SK-N-DZ (cell line): ENCODE data around the gene CCNDBP1. TPM values are rescaled to one million over a fixed set of nuclear protein-coding genes. Genes with fewer than 3 reads are reported as not detected.
"Not testable (repeated sequence)": the region's sequence is repeated elsewhere in the genome, so short reads cannot be mapped to it uniquely, and the experiment has no call there.

ENCODE experiments used
- DNase-seq: peaks from one replicate; pipeline ENCODE4 v3.0.0-alpha.2; 2015; ENCODE audit warnings: low spot score
- polyA plus RNA-seq, 2 experiments: library from polyadenylated mRNA; depleted of rRNA; stranded (reverse); fragments of >200 nt; gene quantifications; 2 replicates each; pipeline ENCODE4 v1.2.3, GENCODE V29; 2014

Gene CCNDBP1
- polyA plus RNA-seq (2014; cell fraction: cytosol; rRNA removed) = 61.2 and 63.4 TPM in 2 replicates
- 80.5 and 81.7 TPM in 2 replicates for polyA plus RNA-seq (2014; cell fraction: nucleus; rRNA removed)

- peak; percentile 94 for DNase-seq
Observed at GRCh38 chr15:43185157-43186002, at the start of gene CCNDBP1. TSS of gene CCNDBP1 (plus strand) at chr15:43185403. CDS start at chr15:43185499, 96 bp downstream.

DNA sequence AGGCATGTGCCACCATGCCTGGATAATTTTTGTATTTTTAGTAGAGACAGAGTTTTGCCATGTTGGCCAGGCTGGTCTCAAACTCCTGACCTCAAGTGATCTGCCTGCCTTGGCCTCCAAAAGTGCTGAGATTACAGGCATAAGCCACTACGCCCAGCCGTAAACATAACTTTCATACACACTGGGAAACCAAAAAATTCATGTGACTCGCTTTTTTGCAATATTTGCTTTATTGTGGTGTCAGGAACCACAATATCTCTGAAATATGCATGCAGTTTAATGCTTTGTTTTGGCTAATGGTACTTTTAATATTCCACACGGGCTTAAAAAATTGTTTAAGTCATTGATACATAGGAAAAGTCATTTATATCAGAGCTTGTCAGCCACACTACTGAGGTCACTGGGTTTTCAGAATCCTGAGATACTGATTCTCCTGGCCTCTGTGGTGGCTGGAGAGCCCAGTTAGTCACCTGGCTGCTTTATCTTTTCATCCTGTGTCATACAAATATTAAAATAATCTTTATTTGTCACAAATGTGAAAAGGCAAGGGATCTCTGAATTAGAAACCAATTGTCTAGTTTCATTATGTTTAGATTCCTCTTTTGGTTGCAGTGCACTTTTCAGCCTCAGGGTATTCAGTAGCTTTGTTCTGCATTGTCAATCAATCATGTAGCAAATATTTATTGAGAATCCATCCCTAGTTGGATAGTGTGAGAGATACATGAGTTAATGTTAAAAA, 41.8 kb upstream of the CCNDBP1 start:
- DNase-seq = no peak

DNA sequence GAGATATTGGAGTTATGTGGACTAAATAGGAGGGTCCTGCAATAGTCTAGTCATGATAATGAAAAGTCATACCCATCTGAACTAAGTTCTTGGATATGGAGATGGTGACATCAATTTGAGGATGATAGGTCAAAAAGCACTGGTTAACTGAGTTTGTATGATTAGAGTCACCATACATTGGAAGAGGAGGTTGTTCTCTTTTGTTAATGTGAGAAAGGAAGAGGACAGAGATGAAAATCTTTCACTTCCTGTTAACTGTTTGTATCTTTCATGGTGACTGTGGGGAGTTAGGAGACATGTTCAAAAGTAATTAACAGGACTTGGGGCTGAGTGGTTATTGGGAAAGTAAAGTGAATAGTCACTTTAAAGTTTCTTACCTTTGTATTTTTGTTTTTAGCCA, 40.7 kb upstream of the CCNDBP1 start:
- no peak for DNase-seq

- DNase-seq = no peak
Observed at GRCh38 chr15:43146184-43146583, 39.0 kb upstream of the CCNDBP1 start.

DNA sequence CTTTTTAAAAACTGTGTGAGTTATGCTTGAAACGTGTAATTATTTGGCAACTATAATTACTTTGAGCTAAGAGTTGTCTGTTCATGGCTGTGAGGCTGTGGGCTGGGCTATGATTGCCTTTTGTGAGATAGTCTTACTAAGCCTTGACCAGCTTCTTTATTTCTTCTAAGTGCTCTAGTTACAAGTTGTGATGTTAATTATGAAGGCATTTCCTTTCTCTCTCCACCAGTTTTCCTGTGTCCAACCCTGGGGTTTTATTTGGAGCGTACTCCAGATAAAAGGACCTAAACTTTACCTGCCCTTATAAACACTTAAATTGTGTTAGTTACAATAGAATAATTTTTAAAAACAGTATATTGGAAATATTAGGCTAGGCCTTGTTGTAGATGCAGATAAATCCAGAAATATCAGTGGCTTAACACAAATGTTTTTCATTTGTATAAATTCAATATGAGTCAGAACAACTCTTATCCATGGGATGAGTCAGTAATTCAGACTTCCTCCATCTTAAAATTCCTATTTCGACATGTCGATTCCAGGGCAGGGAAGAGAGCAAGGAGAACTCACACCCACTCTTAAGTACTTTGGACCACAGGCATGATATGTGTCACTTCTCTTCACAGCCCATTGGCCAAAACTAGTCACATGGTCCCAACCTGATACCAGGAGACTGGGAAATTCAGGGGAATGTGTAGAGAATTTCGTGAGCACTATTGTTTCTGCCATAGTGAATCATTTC, 34.8 kb upstream of the CCNDBP1 start:
- DNase-seq = no peak

- DNase-seq = no peak
Observed at GRCh38 chr15:43151688-43152087, 33.5 kb upstream of the CCNDBP1 start.

DNA sequence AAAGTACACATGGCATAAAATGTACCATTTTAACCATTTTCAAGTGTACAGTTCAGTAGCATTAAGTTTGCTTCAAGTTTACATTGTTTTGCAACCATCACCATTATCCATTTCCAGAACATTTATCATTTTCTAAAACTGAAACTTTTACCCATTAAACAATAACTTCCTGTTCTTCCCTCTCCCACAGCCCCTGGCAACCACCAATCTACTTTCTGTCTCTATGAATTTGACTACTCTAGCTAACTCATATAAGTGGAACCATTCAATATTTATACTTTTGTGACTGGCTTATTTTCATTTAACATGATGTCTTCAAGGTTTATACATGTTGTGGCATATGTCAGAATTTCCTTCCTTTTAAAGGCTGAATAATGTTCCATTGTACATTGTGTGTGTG, 31.9 kb upstream of the CCNDBP1 start:
- no peak for DNase-seq

DNA sequence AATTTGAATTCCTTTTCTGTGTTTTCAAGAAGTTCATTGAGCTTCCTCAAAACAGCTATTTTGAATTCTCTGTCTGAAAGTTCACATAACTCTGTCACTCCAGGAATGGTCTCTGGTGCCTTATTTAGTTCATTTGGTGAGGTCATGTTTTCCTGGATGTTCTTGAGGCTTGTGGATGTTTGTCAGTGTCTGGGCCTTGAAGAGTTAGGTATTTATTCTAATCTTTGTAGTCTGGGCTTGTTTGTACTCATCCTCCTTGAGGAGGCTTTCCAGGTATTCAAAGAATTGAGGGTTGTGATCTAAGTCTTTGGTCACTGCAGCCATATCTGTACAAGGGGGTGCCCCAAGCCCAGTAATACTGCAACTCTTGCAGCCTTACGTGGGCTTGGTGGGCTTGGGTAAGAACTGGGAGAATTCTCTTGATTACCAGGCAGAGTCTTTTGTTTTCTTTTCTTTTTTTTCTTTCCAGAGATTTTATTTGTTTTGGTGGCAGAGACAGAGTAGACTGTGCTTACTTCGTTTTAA, 19.3 kb upstream of the CCNDBP1 start:
- DNase-seq = no peak

- not testable (repeated sequence) for DNase-seq
Observed at GRCh38 chr15:43167261-43167660, 17.9 kb upstream of the CCNDBP1 start.

GRCh38 chr15:43168192-43169107, 16.8 kb upstream of the CCNDBP1 start:
- DNase-seq = no peak

DNA sequence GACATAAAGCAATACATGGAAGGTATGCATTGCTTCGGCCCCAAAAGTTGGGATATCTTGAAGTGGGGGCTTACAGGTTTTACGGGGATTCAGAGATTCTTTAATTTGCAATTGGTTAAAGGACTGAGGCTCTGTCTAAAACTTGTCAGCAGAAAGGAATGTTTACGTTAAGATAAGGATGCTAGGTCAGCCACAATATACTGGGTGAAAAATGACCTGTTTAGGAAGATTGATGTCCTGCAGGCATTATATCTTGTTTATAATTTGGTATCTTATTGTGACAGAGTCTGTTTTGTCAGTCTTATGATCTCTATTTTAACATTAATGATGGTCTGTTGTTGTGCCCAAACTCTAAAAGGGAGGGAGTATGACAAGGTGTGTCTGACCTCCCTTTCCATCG, 15.3 kb upstream of the CCNDBP1 start:
- no peak for DNase-seq

GRCh38 chr15:43175656-43176309, 9.4 kb upstream of the CCNDBP1 start:
- not testable (repeated sequence) for DNase-seq

DNA sequence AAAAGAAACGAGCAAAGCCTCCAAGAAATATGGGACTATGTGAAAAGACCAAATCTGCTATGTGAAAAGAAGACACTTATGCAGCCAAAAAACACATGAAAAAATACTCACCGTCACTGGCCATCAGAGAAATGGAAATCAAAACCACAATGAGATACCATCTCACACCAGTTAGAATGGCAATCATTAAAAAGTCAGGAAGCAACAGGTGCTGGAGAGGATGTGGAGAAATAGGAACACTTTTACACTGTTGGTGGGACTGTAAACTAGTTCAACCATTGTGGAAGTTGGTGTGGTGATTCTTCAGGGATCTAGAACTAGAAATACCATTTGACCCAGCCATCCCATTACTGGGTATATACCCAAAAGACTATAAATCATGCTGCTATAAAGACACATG, 8.1 kb upstream of the CCNDBP1 start:
- not testable (repeated sequence) for DNase-seq

- no peak for DNase-seq
Observed at GRCh38 chr15:43183270-43183669, 1.9 kb upstream of the CCNDBP1 start.

GRCh38 chr15:43184407-43185124, 637 bp upstream of the CCNDBP1 start:
- no peak for DNase-seq

DNA sequence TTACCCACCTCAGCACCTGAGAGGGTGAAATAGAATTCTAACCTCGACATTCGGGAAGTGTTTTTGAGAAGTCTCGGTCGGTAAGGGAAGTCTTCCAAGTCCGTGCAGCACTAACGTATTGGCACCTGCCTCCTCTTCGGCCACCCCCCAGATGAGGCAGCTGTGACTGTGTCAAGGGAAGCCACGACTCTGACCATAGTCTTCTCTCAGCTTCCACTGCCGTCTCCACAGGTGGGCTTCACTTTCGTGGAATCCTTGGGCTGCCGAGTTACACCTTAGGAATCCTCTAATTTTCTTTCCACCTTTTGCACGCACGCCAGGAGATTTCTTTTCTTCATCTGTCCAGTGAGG, 775 bp downstream of the CCNDBP1 start:
- no peak for DNase-seq

DNA sequence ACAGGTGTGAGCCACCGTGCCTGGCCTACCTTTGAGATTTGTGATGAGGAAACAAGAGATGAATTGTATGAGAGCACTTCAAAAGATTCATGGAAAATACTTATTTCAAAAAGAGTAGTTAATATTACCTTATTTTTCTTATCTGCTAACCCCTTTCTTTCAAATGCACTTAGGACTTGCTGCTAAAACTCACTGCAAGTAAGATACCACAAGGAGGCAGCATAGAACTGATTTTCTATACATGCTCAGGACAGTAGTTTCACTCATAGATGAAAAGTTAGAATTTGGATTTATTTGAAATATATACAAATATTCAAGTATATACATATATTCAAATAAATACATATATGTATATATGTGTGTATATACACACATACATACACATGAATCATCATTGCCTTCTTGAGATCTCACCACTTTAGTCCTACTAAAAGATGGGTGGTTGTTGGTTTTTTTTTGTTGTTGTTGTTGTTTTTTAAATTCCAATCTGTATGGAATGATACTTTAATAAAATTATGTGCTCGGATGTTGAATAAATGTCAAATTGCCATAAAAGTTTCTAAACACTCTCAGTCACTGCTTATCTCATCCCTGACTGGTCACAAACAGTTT, 2.4 kb downstream of the CCNDBP1 start:
- peak; percentile 44 for DNase-seq

DNA sequence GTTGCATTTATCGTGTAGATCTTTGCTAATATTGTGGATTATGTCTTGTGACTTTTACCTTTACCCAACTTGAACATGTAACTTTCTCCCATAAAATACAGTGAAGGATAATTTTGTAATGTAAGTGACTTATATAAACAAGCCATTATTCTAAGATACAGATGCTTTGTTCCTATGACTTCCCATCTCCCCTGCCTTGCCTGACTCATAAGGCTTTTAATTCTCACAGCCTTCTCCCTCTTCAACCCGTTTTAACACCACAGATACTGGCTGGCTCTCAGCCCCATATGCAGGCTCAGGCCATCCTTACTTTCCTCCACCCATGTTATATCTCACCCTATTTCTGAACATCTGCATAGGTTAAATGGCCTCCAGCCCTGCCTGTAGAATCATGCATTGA, 4.1 kb downstream of the CCNDBP1 start:
- no peak for DNase-seq

DNA sequence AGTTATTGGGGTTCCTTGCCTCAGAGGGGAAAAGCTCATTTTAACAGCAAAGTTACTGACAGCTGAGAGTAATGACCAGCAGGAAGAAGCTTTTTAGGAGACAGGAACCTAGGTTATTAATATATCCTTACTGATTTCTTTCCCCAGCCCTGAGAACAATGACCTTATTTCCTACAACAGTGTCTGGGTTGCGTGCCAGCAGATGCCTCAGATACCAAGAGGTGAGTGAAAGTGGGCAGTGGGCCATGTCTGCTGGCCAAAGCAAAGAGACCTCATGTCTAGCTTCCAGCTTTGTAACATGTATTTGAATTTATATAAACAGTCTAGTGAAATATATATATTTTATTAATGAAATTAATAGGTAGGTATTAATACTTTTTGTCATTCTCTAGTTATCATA, 5.0 kb downstream of the CCNDBP1 start:
- no peak for DNase-seq
